Neural progenitor cell (in vitro differentiated cells): ENCODE results near the gene MPPED1. TPM values are rescaled to one million over a fixed set of nuclear protein-coding genes. Genes with fewer than 3 reads are reported as not detected.

Experiments
- DNase-seq: peaks from one replicate; pipeline ENCODE4 v3.0.0-alpha.2; 2016; ENCODE audit warnings: low spot score
- H2AFZ ChIP-seq: fragments of 200-600 bp; sonication (generic); replicated peaks from 2 replicates; pipeline ENCODE4 v1.6.1; 2016; ENCODE audit warnings: antibody characterized with exemption
- H3F3A ChIP-seq: fragments of 200-600 bp; sonication (generic); 2 replicates; pipeline ENCODE4 v1.6.1; 2016; ENCODE audit warnings: antibody characterized with exemption, low read depth
- H3K27ac ChIP-seq: fragments of 200-600 bp; sonication (generic); 2 replicates; pipeline ENCODE4 v1.5.1; 2016; ENCODE audit warnings: mild to moderate bottlenecking
- H3K27me3 ChIP-seq: fragments of 200-600 bp; sonication (generic); 2 replicates; pipeline ENCODE4 v1.6.1; 2016; ENCODE audit warnings: mild to moderate bottlenecking, moderate library complexity
- H3K36me3 ChIP-seq: fragments of 200-600 bp; sonication (generic); 2 replicates; pipeline ENCODE4 v1.5.1; 2016
- H3K4me1 ChIP-seq: fragments of 200-600 bp; sonication (generic); 2 replicates; pipeline ENCODE4 v1.6.1; 2016; ENCODE audit warnings: mixed run types
- H3K4me2 ChIP-seq: fragments of 200-600 bp; sonication (generic); 2 replicates; pipeline ENCODE4 v1.6.1; 2016
- H3K4me3 ChIP-seq: fragments of 200-600 bp; sonication (generic); 2 replicates; pipeline ENCODE4 v1.5.1; 2016
- H3K79me2 ChIP-seq: fragments of 200-600 bp; sonication (generic); 2 replicates; pipeline ENCODE4 v1.6.1; 2016; ENCODE audit warnings: low read depth
- H3K9ac ChIP-seq: fragments of 200-600 bp; sonication (generic); 2 replicates; pipeline ENCODE4 v1.6.1; 2016
- H3K9me3 ChIP-seq: fragments of 200-600 bp; sonication (generic); 2 replicates; pipeline ENCODE4 v1.5.1; 2016; ENCODE audit warnings: low read depth
- H4K20me1 ChIP-seq: fragments of 200-600 bp; sonication (generic); 2 replicates; pipeline ENCODE4 v1.6.1; 2016; ENCODE audit warnings: low read depth
- H3K27ac Mint-ChIP-seq: 3 replicates; pipeline ENCODE4 v1.8.0; 2021; ENCODE audit warnings: mixed read lengths
- H3K27me3 Mint-ChIP-seq: 2 replicates; pipeline ENCODE4 v1.8.0; 2022; ENCODE audit warnings: low read depth, mild to moderate bottlenecking, inconsistent platforms, moderate library complexity, mixed read lengths; ENCODE audit not compliant: insufficient read depth
- H3K36me3 Mint-ChIP-seq: 3 replicates; pipeline ENCODE4 v1.8.0; 2021; ENCODE audit warnings: mixed read lengths
- H3K4me1 Mint-ChIP-seq: 3 replicates; pipeline ENCODE4 v1.8.0; 2021; ENCODE audit warnings: mixed read lengths
- H3K4me3 Mint-ChIP-seq: 3 replicates; pipeline ENCODE4 v1.8.0; 2021; ENCODE audit warnings: mild to moderate bottlenecking, moderate library complexity, mixed read lengths
- H3K9me3 Mint-ChIP-seq: 3 replicates; pipeline ENCODE4 v1.8.0; 2020; ENCODE audit warnings: mixed read lengths
- EZH2 ChIP-seq: fragments of 200-600 bp; sonication (generic); IDR thresholded peaks from 2 replicates; pipeline ENCODE4 v1.6.1; 2017; ENCODE audit warnings: antibody characterized with exemption, mild to moderate bottlenecking, moderate library complexity
- EZH2phosphoT487 ChIP-seq: fragments of 200-600 bp; sonication (generic); IDR thresholded peaks from 2 replicates; pipeline ENCODE4 v1.6.1; 2017; ENCODE audit warnings: antibody characterized with exemption
- total RNA-seq: library from RNA; depleted of rRNA; stranded (reverse); fragments of >200 nt; gene quantifications from 2 replicates; pipeline ENCODE4 v1.2.3, GENCODE V29; 2015; ENCODE audit warnings: low replicate concordance
- TF ChIP-seq, protein P1 (sequence below): fragments of 200-600 bp; sonication (generic); IDR thresholded peaks from 2 replicates; pipeline ENCODE4 v1.5.1; 2017; ENCODE audit warnings: antibody characterized with exemption, mild to moderate bottlenecking

Gene MPPED1
- total RNA-seq, 1 donor from 2014 or later: 2.0 TPM

DNA sequence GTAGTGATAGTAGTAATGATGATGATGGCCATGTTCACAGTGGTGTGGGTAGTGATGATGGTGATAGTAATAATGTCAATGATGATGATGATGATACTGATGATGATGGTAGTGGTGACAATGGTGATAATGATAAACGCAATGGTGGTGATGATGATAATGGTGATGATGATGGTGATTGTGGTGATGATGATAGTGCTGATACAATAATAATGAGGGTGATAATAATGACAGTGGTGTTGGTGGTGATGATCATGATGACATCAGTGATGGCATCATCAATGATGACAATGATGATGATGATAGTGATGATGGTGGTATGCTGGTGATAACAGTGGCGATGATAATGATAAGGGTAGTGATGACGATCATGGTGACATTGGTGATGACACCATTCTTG is 92.3 kb downstream of the MPPED1 start:
- Histone ChIP-seq H3K79me2 (no peaks in the 10 kb centered on the region), H3K9ac (no peak overlapping the region), H3K4me3 (no peak overlapping the region), H3F3A (no peaks in the 10 kb centered on the region), H4K20me1 (no peaks in the 10 kb centered on the region), H3K27ac (no peak overlapping the region), H3K27me3 (no peaks in the 10 kb centered on the region), H3K4me2 (no peak overlapping the region), H3K9me3 (no peaks in the 10 kb centered on the region), H2AFZ (no peak overlapping the region), H3K4me1 (peaks cover 6% of the 10 kb centered on the region), H3K36me3 (no peaks in the 10 kb centered on the region)
- Mint-ChIP-seq H3K4me3 (no peak overlapping the region), H3K27me3 (peaks cover 5% of the 10 kb centered on the region), H3K36me3 (no peaks in the 10 kb centered on the region), H3K9me3 (no peaks in the 10 kb centered on the region), H3K4me1 (no peaks in the 10 kb centered on the region), H3K27ac (no peak overlapping the region)
- TF ChIP-seq EZH2 (no peak), EZH2phosphoT487 (no peak)
- TF ChIP-seq, protein P1, sequence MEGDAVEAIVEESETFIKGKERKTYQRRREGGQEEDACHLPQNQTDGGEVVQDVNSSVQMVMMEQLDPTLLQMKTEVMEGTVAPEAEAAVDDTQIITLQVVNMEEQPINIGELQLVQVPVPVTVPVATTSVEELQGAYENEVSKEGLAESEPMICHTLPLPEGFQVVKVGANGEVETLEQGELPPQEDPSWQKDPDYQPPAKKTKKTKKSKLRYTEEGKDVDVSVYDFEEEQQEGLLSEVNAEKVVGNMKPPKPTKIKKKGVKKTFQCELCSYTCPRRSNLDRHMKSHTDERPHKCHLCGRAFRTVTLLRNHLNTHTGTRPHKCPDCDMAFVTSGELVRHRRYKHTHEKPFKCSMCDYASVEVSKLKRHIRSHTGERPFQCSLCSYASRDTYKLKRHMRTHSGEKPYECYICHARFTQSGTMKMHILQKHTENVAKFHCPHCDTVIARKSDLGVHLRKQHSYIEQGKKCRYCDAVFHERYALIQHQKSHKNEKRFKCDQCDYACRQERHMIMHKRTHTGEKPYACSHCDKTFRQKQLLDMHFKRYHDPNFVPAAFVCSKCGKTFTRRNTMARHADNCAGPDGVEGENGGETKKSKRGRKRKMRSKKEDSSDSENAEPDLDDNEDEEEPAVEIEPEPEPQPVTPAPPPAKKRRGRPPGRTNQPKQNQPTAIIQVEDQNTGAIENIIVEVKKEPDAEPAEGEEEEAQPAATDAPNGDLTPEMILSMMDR: no peak
- DNase-seq: no peak

DNA sequence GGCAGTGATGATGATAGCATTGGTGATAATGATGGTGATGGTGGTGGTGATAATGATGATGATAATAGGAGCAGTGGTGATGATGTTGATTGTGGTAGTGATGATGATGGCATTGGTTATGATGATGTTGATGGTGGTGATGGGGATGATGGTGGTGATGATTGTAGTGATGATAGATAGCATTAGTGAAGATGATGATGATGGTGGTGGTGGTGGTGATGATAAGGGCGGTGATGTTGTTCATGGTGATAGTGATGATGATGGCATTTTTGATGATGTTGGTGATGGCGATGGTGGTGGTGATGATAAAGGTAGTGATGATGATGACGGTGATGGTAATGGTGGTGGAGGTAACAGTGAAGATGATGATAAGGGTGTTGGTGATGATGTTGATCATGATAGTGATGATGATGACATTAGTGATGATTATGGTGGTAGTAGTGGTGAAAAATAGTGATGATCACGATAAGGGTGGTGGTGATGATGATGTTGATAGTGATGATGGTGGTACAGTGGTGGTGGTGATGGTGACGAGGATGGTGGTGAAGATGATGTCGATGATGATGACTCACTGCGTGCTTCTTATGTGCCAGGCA is 93.0 kb downstream of the MPPED1 start:
- H3K27ac Mint-ChIP-seq: no peak overlapping the region
- H3K79me2 ChIP-seq: no peaks in the 10 kb centered on the region
- no peak overlapping the region for H3K4me3 Mint-ChIP-seq
- H3F3A ChIP-seq: no peaks in the 10 kb centered on the region
- no peaks in the 10 kb centered on the region for H3K4me1 Mint-ChIP-seq
- H2AFZ ChIP-seq: no peak overlapping the region
- no peak overlapping the region for H3K4me3 ChIP-seq
- H3K9me3 Mint-ChIP-seq: no peaks in the 10 kb centered on the region
- peaks cover 6% of the 10 kb centered on the region for H3K4me1 ChIP-seq
- no peaks in the 10 kb centered on the region for H3K36me3 ChIP-seq
- H4K20me1 ChIP-seq: no peaks in the 10 kb centered on the region
- no peak overlapping the region for H3K4me2 ChIP-seq
- peaks cover 6% of the 10 kb centered on the region for H3K27me3 Mint-ChIP-seq
- TF ChIP-seq, protein P1: no peak
- TF ChIP-seq EZH2phosphoT487: no peak
- TF ChIP-seq EZH2: no peak
- H3K27ac ChIP-seq: no peak overlapping the region
- no peaks in the 10 kb centered on the region for H3K9me3 ChIP-seq
- no peak for DNase-seq
- H3K36me3 Mint-ChIP-seq: no peaks in the 10 kb centered on the region
- H3K9ac ChIP-seq: no peak overlapping the region
- no peaks in the 10 kb centered on the region for H3K27me3 ChIP-seq

DNA sequence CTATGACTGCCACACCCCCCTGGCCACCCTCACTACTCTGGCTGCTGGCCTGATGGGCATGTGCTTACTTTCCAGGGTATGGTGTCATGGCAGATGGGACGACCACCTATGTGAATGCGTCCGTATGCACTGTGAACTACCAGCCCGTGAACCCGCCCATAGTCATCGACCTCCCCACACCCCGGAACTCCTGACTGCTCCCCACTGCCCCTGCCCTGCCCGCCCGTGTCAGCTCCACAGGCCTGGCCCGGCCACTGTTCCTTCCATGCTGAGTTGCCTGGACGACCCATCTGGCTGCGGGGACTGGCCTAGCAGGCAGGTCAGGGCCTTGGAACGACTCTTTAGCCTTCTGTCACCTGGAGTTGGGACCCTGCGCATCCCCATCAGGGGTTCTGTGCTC is 93.6 kb downstream of the MPPED1 start:
- no peak for DNase-seq
- Histone ChIP-seq H3K79me2 (no peaks in the 10 kb centered on the region), H3K4me2 (no peak overlapping the region), H3K4me3 (no peak overlapping the region), H3K36me3 (no peaks in the 10 kb centered on the region), H3K27ac (no peak overlapping the region), H3F3A (no peaks in the 10 kb centered on the region), H4K20me1 (no peaks in the 10 kb centered on the region), H3K27me3 (no peaks in the 10 kb centered on the region), H2AFZ (no peak overlapping the region), H3K4me1 (peaks cover 6% of the 10 kb centered on the region), H3K9ac (no peak overlapping the region), H3K9me3 (no peaks in the 10 kb centered on the region)
- H3K27ac Mint-ChIP-seq: no peak overlapping the region
- H3K9me3 Mint-ChIP-seq: no peaks in the 10 kb centered on the region
- H3K4me3 Mint-ChIP-seq: no peak overlapping the region
- H3K36me3 Mint-ChIP-seq: no peaks in the 10 kb centered on the region
- H3K4me1 Mint-ChIP-seq: no peaks in the 10 kb centered on the region
- TF ChIP-seq EZH2phosphoT487: no peak
- TF ChIP-seq, protein P1: no peak
- TF ChIP-seq EZH2: no peak
- H3K27me3 Mint-ChIP-seq: peaks cover 9% of the 10 kb centered on the region
